Stimulated activated effector memory CD8-positive, alpha-beta T cell treated with anti-CD3 and anti-CD28 coated beads, Interleukin-12 subunit alpha, Interleukin-12 subunit beta, amount 100 ng/mL, for 72 hours (primary cell): ENCODE results near the gene MOK.
"Not testable (repeated sequence)": the region's sequence is repeated elsewhere in the genome, so short reads cannot be mapped to it uniquely, and the experiment has no call there.

Experiments
- ATAC-seq: fragments of 150-1000 bp; cut with Tn5 transposase; 2 replicates; pipeline ENCODE4 v1.10.0; 2021
- DNase-seq, 2 donors: peaks; one replicate each; pipeline ENCODE4 v3.0.0; 2021 to 2022; ENCODE audit warnings: low spot score in 2 of 2
- H3K27ac Mint-ChIP-seq: one replicate; pipeline ENCODE4 v1.8.0; 2022; ENCODE audit warnings: mild to moderate bottlenecking, mixed read lengths
- H3K36me3 Mint-ChIP-seq: one replicate; pipeline ENCODE4 v1.8.0; 2022; ENCODE audit warnings: mild to moderate bottlenecking, mixed read lengths
- H3K4me1 Mint-ChIP-seq: one replicate; pipeline ENCODE4 v1.8.0; 2022; ENCODE audit warnings: mixed read lengths
- H3K4me3 Mint-ChIP-seq: one replicate; pipeline ENCODE4 v1.8.0; 2022; ENCODE audit warnings: mild to moderate bottlenecking, mixed read lengths
- H3K9me3 Mint-ChIP-seq: one replicate; pipeline ENCODE4 v1.8.0; 2022; ENCODE audit warnings: mixed read lengths

MOK gene

DNA sequence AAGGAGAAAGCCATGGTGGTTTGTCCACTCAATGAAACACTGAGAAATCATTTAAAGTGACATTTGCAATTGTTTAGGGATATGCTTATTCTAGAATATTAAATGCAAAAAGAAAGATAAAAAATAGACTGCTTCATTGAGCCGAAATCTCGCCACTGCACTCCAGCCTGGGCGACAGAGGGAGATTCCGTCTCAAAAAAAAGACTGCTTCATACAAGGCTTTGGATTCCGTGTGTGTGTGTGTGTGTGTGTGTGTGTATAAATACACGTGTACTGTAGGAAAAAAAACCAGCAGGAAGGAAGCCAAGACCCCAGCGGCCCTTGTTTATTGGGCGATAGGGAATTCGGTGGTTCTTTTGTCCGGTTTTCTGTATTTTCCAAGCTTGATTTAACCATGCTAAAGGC lies 11.4 kb upstream of the MOK start:
- peaks cover 50% of the 10 kb centered on the region for H3K4me1 Mint-ChIP-seq
- no peaks in the 10 kb centered on the region for H3K9me3 Mint-ChIP-seq
- peak overlapping the region; percentile 95 for H3K4me3 Mint-ChIP-seq
- ATAC-seq: no peak
- H3K36me3 Mint-ChIP-seq: peaks cover 39% of the 10 kb centered on the region
- H3K27ac Mint-ChIP-seq: peak overlapping the region; percentile 100
- DNase-seq: no peak

DNA sequence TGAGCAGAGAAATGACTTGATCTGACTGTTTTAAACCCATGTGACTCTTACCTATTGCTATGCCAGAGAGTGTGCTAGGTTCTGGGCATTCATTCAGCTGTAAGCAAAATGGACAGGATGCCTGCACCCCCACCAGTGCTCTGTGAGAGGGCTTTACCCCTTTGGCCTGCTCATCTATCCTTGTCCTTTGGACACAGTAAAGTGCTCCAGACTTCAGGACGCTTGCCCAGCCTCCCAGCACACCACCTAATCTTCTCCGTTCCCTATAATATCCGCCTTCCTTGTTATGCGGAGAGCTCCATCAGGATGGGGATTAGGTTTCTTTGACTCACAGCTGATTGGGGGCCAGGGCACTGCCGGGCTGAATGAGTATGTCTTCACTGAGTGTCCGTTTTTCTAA lies 10.2 kb upstream of the MOK start:
- no peak for ATAC-seq
- H3K36me3 Mint-ChIP-seq: peaks cover 39% of the 10 kb centered on the region

DNA sequence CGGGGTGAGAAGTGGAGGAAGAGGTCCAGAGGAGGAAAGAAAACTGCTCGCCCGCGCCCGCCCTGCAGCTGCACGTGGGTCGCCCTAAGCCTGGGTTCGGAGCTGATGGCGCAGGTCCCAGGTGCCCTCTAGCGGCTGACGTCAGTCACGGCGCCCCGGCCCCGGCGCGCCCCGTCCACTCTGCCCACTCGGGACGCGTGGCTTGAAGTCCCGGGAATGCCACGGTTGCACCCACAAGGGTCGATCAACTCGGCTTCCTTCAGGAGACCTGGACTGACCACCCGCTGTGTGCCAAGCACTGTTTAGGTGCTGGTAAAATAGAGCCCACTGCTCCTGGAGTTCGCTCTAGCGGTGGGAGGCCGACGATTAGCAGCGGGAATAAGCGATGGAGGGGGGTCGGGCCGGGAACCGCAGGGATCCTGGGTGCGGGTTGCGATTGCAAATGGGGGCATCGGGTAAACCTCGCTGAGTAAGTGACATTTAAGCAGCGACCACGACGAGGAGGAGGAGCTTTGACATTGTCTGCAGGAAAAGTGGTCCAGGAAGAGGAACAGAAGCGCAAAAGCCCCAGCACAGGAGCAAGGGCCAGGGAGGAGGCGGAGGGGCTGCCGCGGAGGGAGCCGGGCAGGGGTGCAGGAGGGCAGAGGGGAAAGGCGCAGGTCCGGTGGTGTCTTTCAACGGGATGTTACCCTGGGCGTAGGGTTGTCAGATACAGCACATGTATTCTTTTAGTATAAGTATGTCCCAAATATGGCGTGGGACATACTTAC lies 9.5 kb upstream of the MOK start:
- H3K4me3 Mint-ChIP-seq: peak overlapping the region; percentile 95
- peak overlapping the region; percentile 82 for H3K27ac Mint-ChIP-seq
- peaks cover 48% of the 10 kb centered on the region for H3K4me1 Mint-ChIP-seq
- H3K9me3 Mint-ChIP-seq: no peaks in the 10 kb centered on the region
- ATAC-seq (peak; percentile 80), DNase-seq (peak; percentile 79 to 91)
- H3K36me3 Mint-ChIP-seq: peaks cover 37% of the 10 kb centered on the region

More for the DNA sequence above, 10.2 kb upstream of the MOK start:
- DNase-seq: no peak
- Mint-ChIP-seq H3K27ac (no peak overlapping the region), H3K9me3 (no peaks in the 10 kb centered on the region), H3K4me3 (peak overlapping the region; percentile 95), H3K4me1 (peaks cover 50% of the 10 kb centered on the region)

DNA sequence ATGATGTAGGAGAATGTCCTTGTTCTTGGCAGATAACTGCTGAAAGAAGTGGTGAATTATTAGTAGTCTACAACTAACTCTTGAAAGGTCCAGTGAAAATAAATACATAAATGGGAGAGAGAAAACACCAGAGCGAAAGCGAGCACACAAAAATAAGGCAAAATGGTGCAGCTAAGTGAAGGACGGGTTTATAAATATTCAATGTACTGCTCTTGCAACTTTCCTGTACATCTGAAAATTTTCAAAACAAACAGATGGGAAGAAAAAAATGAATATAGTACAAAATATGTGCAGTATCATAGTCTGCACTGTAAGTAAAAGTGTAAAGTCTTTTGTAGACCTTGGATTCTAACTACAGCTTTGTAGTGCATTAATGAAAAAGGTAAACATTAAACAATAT lies 1.3 kb downstream of the MOK start:
- Mint-ChIP-seq H3K9me3 (no peaks in the 10 kb centered on the region), H3K36me3 (peaks cover 14% of the 10 kb centered on the region), H3K4me3 (no peak overlapping the region), H3K27ac (no peak overlapping the region), H3K4me1 (peaks cover 14% of the 10 kb centered on the region)
- ATAC-seq (no peak), DNase-seq (no peak)

DNA sequence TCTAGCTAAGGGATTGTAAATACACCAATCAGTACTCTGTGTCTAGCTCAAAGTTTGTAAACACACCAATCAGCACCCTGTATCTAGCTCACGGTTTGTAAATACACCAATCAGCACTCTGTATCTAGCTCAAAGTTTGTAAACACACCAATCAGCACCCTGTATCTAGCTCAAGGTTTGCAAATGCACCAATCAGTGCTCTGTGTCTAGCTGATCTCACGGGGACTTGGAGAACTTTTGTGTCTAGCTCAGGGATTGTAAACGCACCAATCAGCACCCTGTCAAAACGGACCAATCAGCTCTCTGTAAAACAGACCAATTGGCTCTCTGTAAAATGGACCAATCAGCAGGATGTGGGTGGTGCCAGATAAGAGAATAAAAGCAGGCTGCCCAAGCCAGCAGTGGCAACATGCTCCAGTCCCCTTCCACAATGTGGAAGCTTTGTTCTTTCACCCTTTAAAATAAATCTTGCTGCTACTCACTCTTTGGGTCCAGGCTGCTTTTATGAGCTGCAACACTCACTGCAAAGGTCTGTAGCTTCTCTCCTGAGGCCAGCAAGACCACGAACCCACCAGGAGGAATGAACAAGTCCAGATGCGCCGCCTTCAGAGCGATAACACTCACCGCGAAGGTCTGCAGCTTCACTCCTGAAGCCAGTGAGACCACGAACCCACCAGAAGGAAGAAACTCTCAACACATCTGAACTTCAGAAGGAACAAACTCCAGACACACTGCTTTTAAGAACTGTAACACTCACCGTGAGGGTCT lies 6.5 kb downstream of the MOK start:
- not testable (repeated sequence) for H3K4me1 Mint-ChIP-seq, H3K9me3 Mint-ChIP-seq, DNase-seq, H3K36me3 Mint-ChIP-seq, H3K4me3 Mint-ChIP-seq, H3K27ac Mint-ChIP-seq, ATAC-seq

DNA sequence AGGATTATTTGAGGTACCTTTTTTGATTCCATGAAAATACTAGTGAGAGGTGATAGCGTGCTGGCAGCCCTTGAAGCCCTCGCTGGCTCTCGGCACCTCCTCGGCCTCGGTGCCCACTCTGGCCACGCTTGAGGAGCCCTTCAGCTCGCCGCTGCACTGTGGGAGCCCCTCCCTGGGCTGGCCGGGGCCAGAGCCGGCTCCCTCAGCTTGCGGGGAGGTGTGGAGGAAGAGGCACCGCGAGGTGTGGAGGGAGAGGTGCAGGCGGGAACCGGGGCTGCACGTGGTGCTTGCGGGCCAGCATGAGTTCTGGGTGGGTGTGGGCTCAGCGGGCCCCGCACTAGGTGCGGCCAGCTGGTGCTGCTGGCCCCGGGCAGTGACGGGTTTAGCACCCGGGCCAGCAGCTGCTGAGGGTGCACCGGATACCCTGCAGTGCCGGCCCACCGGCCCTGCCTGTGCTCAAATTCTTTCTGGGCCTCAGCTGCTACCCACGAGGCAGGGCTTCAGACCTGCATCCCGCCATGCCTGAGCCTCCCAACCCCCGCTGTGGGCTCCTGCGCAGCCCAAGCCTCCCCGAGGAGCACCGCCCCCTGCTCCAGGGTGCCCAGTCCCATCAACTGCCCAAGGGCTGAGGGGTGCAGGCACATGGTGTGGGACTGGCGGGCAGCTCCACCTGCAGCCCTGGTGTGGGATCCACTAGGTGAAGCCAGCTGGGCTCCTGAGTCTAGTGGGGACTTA lies 7.4 kb downstream of the MOK start:
- DNase-seq: no peak
- peaks cover 5% of the 10 kb centered on the region for H3K4me1 Mint-ChIP-seq
- ATAC-seq: no peak
- H3K4me3 Mint-ChIP-seq: no peak overlapping the region
- no peak overlapping the region for H3K27ac Mint-ChIP-seq
- no peaks in the 10 kb centered on the region for H3K36me3 Mint-ChIP-seq
- H3K9me3 Mint-ChIP-seq: no peaks in the 10 kb centered on the region

DNA sequence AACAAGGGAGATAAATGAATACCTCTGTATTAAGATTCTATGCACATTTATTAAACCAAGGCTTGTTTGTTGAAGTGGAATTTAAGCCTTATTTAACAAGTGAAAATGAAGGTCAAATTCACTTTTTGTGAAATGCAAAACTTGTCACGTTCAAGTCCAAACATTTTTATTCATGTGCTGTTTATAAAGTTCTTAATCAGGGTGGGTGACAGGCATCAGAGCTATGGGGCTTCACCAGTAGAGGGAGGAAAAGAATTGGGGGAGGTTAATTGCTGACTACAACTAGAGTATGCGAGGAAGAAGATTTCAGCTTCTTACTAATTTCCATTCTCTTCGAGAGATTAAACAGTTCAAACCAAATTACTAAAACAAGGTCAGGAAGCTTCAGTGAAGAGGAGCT lies 9.7 kb downstream of the MOK start:
- H3K36me3 Mint-ChIP-seq: no peaks in the 10 kb centered on the region
- no peak for DNase-seq
- H3K9me3 Mint-ChIP-seq: no peaks in the 10 kb centered on the region
- no peak overlapping the region for H3K4me3 Mint-ChIP-seq
- peaks cover 5% of the 10 kb centered on the region for H3K4me1 Mint-ChIP-seq
- no peak for ATAC-seq
- no peak overlapping the region for H3K27ac Mint-ChIP-seq

DNA sequence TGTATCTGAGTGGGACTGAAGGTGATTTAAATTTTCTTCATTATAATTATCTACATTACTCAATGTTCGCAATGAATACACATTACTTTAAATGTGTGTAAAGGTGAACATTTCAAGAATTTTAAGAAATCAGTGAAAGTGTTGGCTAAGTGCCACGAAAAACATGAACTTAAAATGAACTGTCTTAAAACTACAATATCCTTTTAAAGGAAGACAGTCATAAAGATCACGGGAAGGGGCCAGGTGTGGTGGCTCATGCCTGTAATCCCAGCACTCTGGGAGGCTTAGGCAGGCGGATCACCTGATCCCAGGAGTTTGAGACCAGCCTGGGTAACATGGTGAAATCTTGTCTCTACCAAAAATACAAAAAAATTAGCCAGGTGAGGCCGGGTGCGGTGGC lies 11.2 kb downstream of the MOK start:
- Mint-ChIP-seq H3K36me3 (no peaks in the 10 kb centered on the region), H3K4me3 (no peak overlapping the region), H3K27ac (no peak overlapping the region), H3K9me3 (no peaks in the 10 kb centered on the region), H3K4me1 (peaks cover 4% of the 10 kb centered on the region)
- DNase-seq (no peak), ATAC-seq (no peak)

DNA sequence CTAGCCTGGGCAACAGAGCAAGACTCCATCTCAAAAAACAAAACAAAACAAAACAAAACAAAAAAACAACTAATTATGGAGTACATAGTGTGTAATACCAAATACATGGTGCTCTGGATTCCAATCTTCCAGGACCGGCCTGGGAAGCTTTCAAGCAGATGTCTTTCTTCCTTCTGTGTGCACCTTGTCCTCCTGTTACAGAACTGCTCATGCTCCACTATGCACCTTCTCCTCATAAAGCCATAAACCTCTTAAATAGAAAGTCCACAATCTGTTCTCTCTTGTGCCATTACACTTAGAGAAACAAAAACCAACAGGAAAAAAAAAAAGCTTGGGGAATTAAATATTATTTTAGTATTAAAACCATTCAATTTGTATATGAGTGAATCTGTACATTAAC lies 12.5 kb downstream of the MOK start:
- Mint-ChIP-seq H3K36me3 (no peaks in the 10 kb centered on the region), H3K27ac (no peak overlapping the region), H3K9me3 (no peaks in the 10 kb centered on the region), H3K4me3 (no peak overlapping the region), H3K4me1 (no peaks in the 10 kb centered on the region)
- no peak for ATAC-seq
- no peak for DNase-seq

DNA sequence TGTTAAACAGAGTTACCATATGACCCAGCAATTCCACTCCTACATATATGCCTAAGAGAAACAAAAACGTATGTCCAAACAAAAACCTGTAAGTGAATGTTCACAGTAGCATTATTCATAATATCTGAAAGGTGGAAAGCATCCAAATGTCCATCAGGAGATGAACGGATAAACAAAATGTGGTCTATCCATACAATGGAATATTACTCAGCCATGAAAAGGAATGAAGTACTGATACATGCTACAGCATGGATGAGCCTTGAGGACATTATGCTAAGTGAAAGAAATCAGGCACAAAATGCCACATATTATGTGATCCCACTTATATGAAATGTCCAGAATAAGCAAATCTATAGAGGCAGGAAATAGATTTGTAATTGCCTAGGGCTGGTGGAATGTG lies 16.8 kb downstream of the MOK start:
- ATAC-seq (no peak), DNase-seq (no peak)
- no peak overlapping the region for H3K4me3 Mint-ChIP-seq
- H3K27ac Mint-ChIP-seq: no peak overlapping the region
- H3K9me3 Mint-ChIP-seq: no peaks in the 10 kb centered on the region
- H3K36me3 Mint-ChIP-seq: no peaks in the 10 kb centered on the region
- no peaks in the 10 kb centered on the region for H3K4me1 Mint-ChIP-seq

DNA sequence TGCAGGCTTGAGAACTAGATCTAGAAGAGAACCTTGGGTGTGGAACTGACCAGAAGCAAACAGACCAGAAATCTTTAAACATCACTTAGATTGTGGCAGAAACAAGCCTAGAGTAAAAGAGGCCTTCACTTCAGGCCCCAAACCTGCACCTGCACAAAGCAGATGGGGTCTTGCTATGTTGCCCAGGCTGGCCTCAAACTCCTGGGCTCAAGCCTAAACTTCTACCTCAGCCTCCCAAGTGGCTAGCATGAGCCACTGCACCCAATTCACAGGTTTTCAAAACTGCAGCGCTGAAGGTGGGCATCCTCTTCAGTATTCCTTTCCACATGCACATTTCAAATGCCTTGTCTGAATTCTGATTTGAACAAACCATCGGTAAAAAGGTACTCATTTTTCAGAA lies 19.9 kb downstream of the MOK start:
- no peaks in the 10 kb centered on the region for H3K4me1 Mint-ChIP-seq
- no peak for DNase-seq
- H3K36me3 Mint-ChIP-seq: no peaks in the 10 kb centered on the region
- H3K27ac Mint-ChIP-seq: no peak overlapping the region
- H3K4me3 Mint-ChIP-seq: no peak overlapping the region
- no peak for ATAC-seq
- no peaks in the 10 kb centered on the region for H3K9me3 Mint-ChIP-seq

DNA sequence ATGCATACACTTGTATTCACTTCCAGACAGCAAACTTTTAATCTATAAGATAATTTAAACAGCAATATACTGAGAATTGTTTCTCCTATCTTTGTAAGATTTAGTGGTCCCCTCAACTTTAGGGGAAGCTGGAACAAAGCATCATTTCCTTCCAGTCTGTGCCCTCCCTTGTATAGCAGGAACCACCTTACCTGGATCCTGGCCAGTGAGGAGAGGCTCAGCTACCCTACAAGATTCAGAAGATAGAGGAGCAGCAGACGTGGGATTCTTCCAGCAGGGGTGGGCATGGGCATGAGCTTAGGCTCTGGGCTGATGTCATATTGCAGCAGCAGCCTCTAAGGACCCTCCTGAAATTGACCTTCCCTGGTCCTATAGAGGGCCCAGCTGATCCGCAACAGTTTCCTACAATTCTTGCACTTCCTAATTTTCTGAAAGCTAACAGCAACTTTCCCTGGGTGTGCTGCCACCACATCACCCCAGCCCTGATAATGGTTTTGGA lies 21.3 kb downstream of the MOK start:
- Mint-ChIP-seq H3K36me3 (no peaks in the 10 kb centered on the region), H3K27ac (no peak overlapping the region), H3K9me3 (no peaks in the 10 kb centered on the region), H3K4me1 (no peaks in the 10 kb centered on the region), H3K4me3 (no peak overlapping the region)
- no peak for ATAC-seq
- DNase-seq: no peak

DNA sequence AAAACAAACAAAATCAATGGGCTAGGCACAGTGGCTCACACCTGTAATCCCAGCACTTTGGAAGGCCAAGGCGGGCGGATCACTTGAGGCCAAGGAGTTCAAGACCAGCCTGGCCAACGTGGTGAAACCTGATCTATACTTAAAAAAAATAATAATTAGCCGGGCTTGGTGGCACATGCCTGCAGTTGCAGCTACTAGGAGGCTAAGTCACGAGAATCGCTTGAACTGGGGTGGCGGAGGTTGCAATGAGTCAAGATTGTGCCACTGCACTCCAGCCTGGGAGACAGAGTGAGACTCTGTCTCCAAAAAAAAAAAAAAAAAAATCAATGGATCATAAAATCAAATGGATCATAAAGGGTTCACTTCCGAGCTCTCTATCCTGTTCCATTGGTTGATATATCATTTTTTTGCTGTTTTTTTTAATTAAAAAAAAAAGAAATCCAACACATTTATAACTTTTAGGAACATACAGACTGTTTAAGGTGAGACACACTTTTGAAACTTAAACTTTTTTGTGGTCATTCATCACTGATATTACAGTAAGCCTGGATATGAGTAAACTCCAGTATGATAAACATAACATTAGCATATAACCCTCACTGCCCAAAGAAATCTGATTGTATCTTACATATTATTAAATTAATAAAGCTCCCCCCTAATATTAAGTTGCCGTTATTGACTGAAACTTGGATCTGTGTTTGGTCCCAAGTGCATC lies 22.1 kb downstream of the MOK start:
- H3K27ac Mint-ChIP-seq: no peak overlapping the region
- DNase-seq (no peak), ATAC-seq (no peak)
- H3K9me3 Mint-ChIP-seq: no peaks in the 10 kb centered on the region
- H3K4me3 Mint-ChIP-seq: no peak overlapping the region
- no peaks in the 10 kb centered on the region for H3K36me3 Mint-ChIP-seq
- no peaks in the 10 kb centered on the region for H3K4me1 Mint-ChIP-seq

DNA sequence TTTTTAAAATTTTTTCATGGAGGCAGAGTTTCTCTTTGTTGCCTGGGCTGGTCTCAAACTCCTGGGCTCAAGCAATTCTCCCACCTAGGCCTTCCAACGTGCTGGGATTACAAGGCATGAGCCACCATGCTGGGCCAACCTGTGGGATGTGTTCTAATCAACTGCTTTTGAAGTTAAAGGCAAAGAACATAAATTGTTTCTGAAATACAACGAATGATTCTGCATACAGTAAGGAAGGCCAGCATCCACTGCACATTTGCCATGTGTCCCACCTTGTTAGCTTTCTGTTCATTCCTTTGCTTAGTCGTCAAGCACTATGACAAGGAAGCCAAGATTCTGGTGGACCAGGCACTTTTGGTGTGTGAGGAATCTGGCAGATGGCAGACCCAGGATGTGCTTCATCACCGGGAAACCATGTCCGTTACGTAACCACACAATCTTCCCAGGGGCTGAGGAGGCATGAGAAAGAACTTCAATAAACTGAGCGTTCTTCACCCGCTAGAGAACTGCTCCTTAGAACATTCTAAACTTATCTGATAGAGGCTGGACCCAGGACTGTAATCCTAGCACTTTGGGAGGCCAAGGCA lies 24.5 kb downstream of the MOK start:
- no peak for DNase-seq
- H3K4me3 Mint-ChIP-seq: no peak overlapping the region
- H3K9me3 Mint-ChIP-seq: no peaks in the 10 kb centered on the region
- H3K27ac Mint-ChIP-seq: no peak overlapping the region
- no peaks in the 10 kb centered on the region for H3K4me1 Mint-ChIP-seq
- no peak for ATAC-seq
- H3K36me3 Mint-ChIP-seq: no peaks in the 10 kb centered on the region
